Aorta (tissue), 5 donors: Measurements from ENCODE around the gene SEC24A. TPM values are rescaled to one million over a fixed set of nuclear protein-coding genes. Genes with fewer than 3 reads are reported as not detected.
"Not testable (repeated sequence)": the region's sequence is repeated elsewhere in the genome, so short reads cannot be mapped to it uniquely, and the experiment has no call there.

ENCODE experiments used
- ATAC-seq: fragments of 200-7000 bp; cut with Tn5 transposase; one replicate; pipeline ENCODE4 v1.9.1; 2022; ENCODE audit warnings: moderate library complexity; ENCODE audit not compliant: low FRiP score
- DNase-seq, 2 donors: peaks; one replicate each; pipeline ENCODE4 v3.0.0-alpha.2; 2020
- H3K27ac ChIP-seq, 2 donors: one replicate each; pipeline ENCODE4 v1.5.1; 2013; ENCODE audit warnings: low read length in 2 of 2, mild to moderate bottlenecking in 2 of 2, moderate library complexity in 2 of 2, control low read depth in 1 of 2, inconsistent platforms in 1 of 2, low read depth in 1 of 2
- H3K27me3 ChIP-seq, 2 donors: one replicate each; pipeline ENCODE4 v1.6.1; 2013; ENCODE audit warnings: control low read depth in 1 of 2, low read length in 1 of 2, mild to moderate bottlenecking in 1 of 2, moderate library complexity in 1 of 2; ENCODE audit not compliant: insufficient read depth in 2 of 2, control insufficient read depth in 1 of 2
- H3K36me3 ChIP-seq, 2 donors: one replicate each; pipeline ENCODE4 v1.6.1; 2013; ENCODE audit warnings: control low read depth in 1 of 2, low read length in 1 of 2, mild to moderate bottlenecking in 1 of 2; ENCODE audit not compliant: insufficient read depth in 2 of 2, control insufficient read depth in 1 of 2
- H3K4me1 ChIP-seq, 2 donors: one replicate each; pipeline ENCODE4 v1.6.1; 2013; ENCODE audit warnings: low read length in 2 of 2, control low read depth in 1 of 2, mild to moderate bottlenecking in 1 of 2, moderate library complexity in 1 of 2; ENCODE audit not compliant: insufficient read depth in 2 of 2, control insufficient read depth in 1 of 2
- H3K4me3 ChIP-seq, 2 donors: one replicate each; pipeline ENCODE4 v1.5.1; 2013; ENCODE audit warnings: low read length in 2 of 2, control low read depth in 1 of 2, mild to moderate bottlenecking in 1 of 2
- H3K9me3 ChIP-seq: one replicate; pipeline ENCODE4 v1.6.1; 2013; ENCODE audit warnings: mild to moderate bottlenecking, low read length; ENCODE audit not compliant: control insufficient read depth
- WGBS, 2 donors: extraction: QIAGEN DNeasy Blood & Tissue Kit; methylation state at CpG; one replicate each; pipeline ENCODE4 v1.1.7; 2013; 5-methylcytosine and 5-hydroxymethylcytosine counted together
- intact Hi-C, 2 donors: fragments of 100-400 bp; cut with DNase I; formaldehyde crosslinking; loops; one replicate each; pipeline versions ENCODE4 v1.14.2 to v1.15.0; 2022
- polyA plus RNA-seq, 2 donors: library from polyadenylated mRNA; stranded (reverse); fragments of 200-250 nt; gene quantifications; one replicate each; pipeline ENCODE4 v1.2.3, GENCODE V29; 2013
- total RNA-seq, 2 donors: library from RNA; stranded (reverse); fragmentation: NEBNext Ultra II Directional; extraction: Animal tissue kit (Norgen Biotek cat#: 25700); gene quantifications; one replicate each; pipeline ENCODE4 v1.2.1, GENCODE V29; 2021
- donor health status: healthy with polysubstance abuse.
- donor health status: Bipolar disorder and iron deficiency.
- donor health status: DM: no; HTN: no; CAD: no.
- donor health status: DM: no; HTN: no; CAD: no.
- donor health status: DM: yes; HTN: yes; CAD: no.

The SEC24A gene
- total and polyA plus RNA-seq, 4 donors, result 6.0 to 32.0 (median 19.4) TPM

- WGBS, 2 donors, result 86 to 91% methylated on average over 11 of the region's 11 CpGs
- Histone ChIP-seq H3K9me3 (no peaks in the 10 kb centered on the region), H3K27ac (no peak overlapping the region), H3K36me3 (peaks cover 0 to 2% of the 10 kb centered on the region in 2 donors), H3K4me3 (no peak overlapping the region), H3K27me3 (no peaks in the 10 kb centered on the region), H3K4me1 (no peaks in the 10 kb centered on the region)
- intact Hi-C loops, result no loop called here
- no peak for DNase-seq
- no peak for ATAC-seq
Observed at GRCh38 chr5:134741052-134741451, 92.5 kb downstream of the SEC24A start.

- no peaks in the 10 kb centered on the region for H3K4me1 ChIP-seq
- WGBS, 2 donors, result 85 to 94% methylated on average over 2 of the region's 2 CpGs
- no peak overlapping the region for H3K27ac ChIP-seq
- H3K9me3 ChIP-seq, result no peaks in the 10 kb centered on the region
- no peak overlapping the region for H3K4me3 ChIP-seq
- ATAC-seq (no peak), DNase-seq (no peak)
- H3K27me3 ChIP-seq, result no peaks in the 10 kb centered on the region
- intact Hi-C loops, result no loop called here
- peaks cover 0 to 2% of the 10 kb centered on the region in 2 donors for H3K36me3 ChIP-seq
Observed at GRCh38 chr5:134742134-134742533, 93.5 kb downstream of the SEC24A start.

GRCh38 chr5:134749415-134749814 is 100.8 kb downstream of the SEC24A start:
- no peaks in the 10 kb centered on the region for H3K36me3 ChIP-seq
- H3K9me3 ChIP-seq, result no peaks in the 10 kb centered on the region
- WGBS, 2 donors, result 61 to 71% methylated on average over 3 of the region's 3 CpGs
- no peaks in the 10 kb centered on the region for H3K27me3 ChIP-seq
- H3K4me3 ChIP-seq, result no peak overlapping the region
- intact Hi-C loops, result no loop called here
- DNase-seq, result no peak
- no peaks in the 10 kb centered on the region for H3K4me1 ChIP-seq
- ATAC-seq, result no peak
- H3K27ac ChIP-seq, result no peak overlapping the region

GRCh38 chr5:134758176-134758503 is 109.6 kb downstream of the SEC24A start:
- no peaks in the 10 kb centered on the region for H3K36me3 ChIP-seq
- no peaks in the 10 kb centered on the region for H3K27me3 ChIP-seq
- H3K4me1 ChIP-seq, result no peaks in the 10 kb centered on the region
- H3K4me3 ChIP-seq, result peak overlapping the region in 1 of 2 donors; percentile 22
- H3K27ac ChIP-seq, result peak overlapping the region in 1 of 2 donors; percentile 7
- ATAC-seq (peak; percentile 33), DNase-seq (no peak)
- intact Hi-C loops, result no loop called here
- 13 to 14% methylated on average over 9 of the region's 9 CpGs for WGBS, 2 donors
- no peaks in the 10 kb centered on the region for H3K9me3 ChIP-seq

- WGBS, 2 donors, result 1% methylated on average over 72 to 73 of the region's 73 CpGs
- Histone ChIP-seq H3K4me1 (no peaks in the 10 kb centered on the region), H3K27ac (peak within 1 kb of the TSS in 1 of 2 donors; percentile 53), H3K36me3 (no peaks in the 10 kb centered on the region), H3K9me3 (no peaks in the 10 kb centered on the region), H3K4me3 (peak within 1 kb of the TSS; percentile 81 to 84), H3K27me3 (no peaks in the 10 kb centered on the region)
- DNase-seq (peak; percentile 96 to 98), ATAC-seq (peak; percentile 99)
- intact Hi-C loops, result no loop called here
Observed at GRCh38 chr5:134758504-134759341, 110.1 kb downstream of the SEC24A start, which contains the start of gene DDX46. DDX46 (plus strand) TSS chr5:134758779; CDS start chr5:134758939, 160 bp downstream.

- H3K9me3 ChIP-seq, H3K27ac ChIP-seq, H3K27me3 ChIP-seq, H3K36me3 ChIP-seq, H3K4me3 ChIP-seq, ATAC-seq, H3K4me1 ChIP-seq, intact Hi-C loops: not testable (repeated sequence)
- DNase-seq, result peak in 1 of 2 donors; percentile 61
- WGBS, 2 donors, result 93 to 95% methylated on average over 21 of the region's 21 CpGs
Observed at GRCh38 chr5:134767528-134768291, 119.1 kb downstream of the SEC24A start.

- Histone ChIP-seq H3K4me3 (no peak overlapping the region), H3K27me3 (no peaks in the 10 kb centered on the region), H3K9me3 (no peaks in the 10 kb centered on the region), H3K27ac (no peak overlapping the region), H3K36me3 (peaks cover 0 to 1% of the 10 kb centered on the region in 2 donors), H3K4me1 (no peaks in the 10 kb centered on the region)
- 65 to 73% methylated on average over 4 of the region's 4 CpGs for WGBS, 2 donors
- no peak for DNase-seq
- no peak for ATAC-seq
- intact Hi-C loops, result no loop called here
Observed at GRCh38 chr5:134769206-134769605, 120.6 kb downstream of the SEC24A start.

GRCh38 chr5:134772461-134773125 is 124.0 kb downstream of the SEC24A start:
- intact Hi-C loops, result no loop called here
- ATAC-seq (no peak), DNase-seq (no peak)
- no peak overlapping the region for H3K27ac ChIP-seq
- no peaks in the 10 kb centered on the region for H3K9me3 ChIP-seq
- H3K36me3 ChIP-seq, result no peaks in the 10 kb centered on the region
- 90 to 92% methylated on average over 10 of the region's 10 CpGs for WGBS, 2 donors
- H3K4me1 ChIP-seq, result no peaks in the 10 kb centered on the region
- H3K4me3 ChIP-seq, result no peak overlapping the region
- H3K27me3 ChIP-seq, result no peaks in the 10 kb centered on the region
